GM23248 (cell line): Measurements from ENCODE around the gene ZNF687.

ENCODE experiments used
- EZH2 ChIP-seq: fragments of 200-600 bp; sonication (generic); IDR thresholded peaks from 2 replicates; pipeline ENCODE4 v1.6.1; 2018; ENCODE audit warnings: antibody characterized with exemption, mild to moderate bottlenecking; ENCODE audit not compliant: insufficient read depth, poor library complexity, severe bottlenecking
- EZH2phosphoT487 ChIP-seq: fragments of 200-600 bp; sonication (generic); IDR thresholded peaks from 2 replicates; pipeline ENCODE4 v1.6.1; 2018; ENCODE audit warnings: antibody characterized with exemption, moderate library complexity, mild to moderate bottlenecking, low read depth; ENCODE audit not compliant: insufficient read depth

DNA sequence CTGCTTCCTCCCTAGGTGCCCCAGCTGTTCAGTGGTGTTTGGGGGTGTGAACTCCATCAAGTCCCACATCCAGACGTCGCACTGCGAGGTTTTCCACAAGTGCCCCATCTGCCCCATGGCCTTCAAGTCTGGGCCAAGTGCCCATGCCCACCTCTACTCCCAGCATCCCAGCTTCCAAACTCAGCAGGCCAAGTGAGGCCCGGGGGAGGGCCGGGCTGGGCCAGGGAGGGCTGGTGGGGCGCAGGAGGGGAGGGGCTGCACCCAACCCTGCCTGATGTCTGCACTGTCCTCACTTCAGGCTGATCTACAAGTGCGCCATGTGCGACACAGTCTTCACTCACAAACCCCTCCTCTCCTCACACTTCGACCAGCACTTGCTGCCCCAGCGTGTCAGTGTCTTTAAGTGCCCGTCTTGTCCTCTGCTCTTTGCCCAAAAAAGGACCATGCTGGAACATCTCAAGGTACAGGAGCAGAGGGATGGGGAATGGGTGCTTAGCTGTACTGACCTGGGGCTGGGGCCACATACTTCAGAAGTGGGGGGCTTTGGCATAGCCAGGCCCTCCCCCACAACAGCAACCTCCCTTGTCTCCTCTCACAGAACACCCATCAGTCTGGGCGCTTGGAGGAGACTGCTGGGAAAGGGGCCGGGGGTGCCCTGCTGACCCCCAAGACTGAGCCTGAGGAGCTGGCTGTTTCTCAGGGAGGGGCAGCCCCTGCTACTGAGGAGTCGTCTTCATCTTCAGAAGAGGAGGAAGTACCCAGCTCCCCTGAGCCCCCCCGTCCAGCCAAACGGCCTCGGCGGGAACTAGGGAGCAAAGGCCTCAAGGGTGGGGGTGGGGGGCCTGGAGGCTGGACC is 7.2 kb downstream of the ZNF687 start:
- TF ChIP-seq EZH2: no peak
- TF ChIP-seq EZH2phosphoT487: no peak
